G401.6 (cell line): ENCODE results near the gene SAMD4A.
A peak's percentile ranks its signal among the peaks of the same experiment; 100 is the strongest.

Experiments
- FAIRE-seq: peaks from 2 replicates; lab custom pipeline; 2012; peaks lifted over from hg19 to GRCh38; lab: Jason Lieb, UNC

The SAMD4A gene

DNA sequence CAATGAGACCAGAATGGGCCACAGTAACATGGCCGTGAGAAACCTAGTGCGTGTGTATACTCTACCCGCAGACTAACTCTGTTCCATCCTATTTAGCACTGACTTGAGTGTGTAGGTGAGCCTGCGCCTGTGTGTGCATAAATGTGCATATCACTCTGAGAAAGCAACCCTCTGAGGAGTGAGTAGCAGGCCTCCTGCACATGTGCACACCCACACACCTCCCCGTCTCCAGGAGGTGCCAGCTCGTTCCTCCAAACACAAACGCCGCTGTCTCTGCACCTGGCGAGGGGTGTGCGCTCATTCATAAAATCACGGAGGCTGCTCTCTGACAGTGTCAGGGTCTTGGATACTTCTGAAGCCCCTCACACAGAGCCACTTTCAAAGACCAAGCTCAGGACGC is 196.8 kb downstream of the SAMD4A start:
- no peak for FAIRE-seq

DNA sequence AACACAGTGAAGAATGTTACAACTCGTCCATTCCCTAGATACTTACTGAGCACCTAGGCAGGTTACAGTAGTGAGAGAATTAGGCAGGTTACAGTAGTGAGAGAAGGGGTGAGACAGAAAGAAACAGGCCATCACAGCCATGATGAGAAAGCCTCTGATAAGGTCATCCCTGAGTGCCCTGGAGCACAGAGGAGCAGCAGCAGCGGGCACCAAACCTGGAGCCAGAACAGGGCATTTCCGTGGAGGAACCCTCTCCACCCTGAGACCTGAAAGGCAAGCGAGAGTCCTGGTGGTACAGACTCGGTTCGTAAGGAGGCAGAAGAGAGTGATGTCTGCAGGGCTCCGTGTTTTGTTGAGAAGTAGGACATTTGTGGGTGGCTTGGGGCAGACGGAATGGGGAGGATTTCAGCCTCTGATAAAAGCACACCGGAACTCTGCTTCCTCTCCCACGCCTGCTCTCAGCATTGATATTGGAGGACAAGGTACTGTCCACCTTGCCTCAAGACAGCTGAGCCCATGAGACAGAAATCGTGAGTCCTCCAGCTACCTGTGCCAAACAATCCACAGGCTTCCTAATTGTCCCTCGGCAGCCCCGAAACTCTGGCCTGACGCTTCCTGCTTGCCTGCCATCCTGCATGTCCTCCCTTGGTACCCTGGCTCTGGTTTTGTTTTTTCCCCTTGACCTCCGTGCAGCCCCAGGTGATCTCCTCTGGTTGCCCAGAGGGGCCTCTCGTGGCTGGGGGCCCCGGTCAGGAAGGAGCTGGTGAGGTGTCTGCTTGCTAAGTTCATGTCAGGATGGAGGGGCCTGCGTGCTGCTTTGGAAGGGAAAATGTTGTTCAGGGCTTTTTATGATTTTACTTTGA is 199.6 kb downstream of the SAMD4A start:
- no peak for FAIRE-seq

DNA sequence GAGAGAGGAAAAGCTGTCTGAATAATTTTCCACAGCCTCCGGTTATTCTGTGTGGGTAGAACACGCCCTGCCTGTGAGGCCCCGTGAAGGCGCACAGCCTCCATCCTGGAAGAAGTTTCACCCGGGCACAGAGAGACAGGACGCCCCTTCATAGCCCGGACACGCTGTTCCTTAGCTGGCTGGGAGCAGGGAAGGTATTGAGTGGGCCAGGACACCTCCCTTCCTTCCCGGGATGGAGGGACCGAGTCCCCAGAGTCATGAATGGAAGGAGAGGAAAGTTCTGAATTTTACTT is 200.2 kb downstream of the SAMD4A start:
- no peak for FAIRE-seq

DNA sequence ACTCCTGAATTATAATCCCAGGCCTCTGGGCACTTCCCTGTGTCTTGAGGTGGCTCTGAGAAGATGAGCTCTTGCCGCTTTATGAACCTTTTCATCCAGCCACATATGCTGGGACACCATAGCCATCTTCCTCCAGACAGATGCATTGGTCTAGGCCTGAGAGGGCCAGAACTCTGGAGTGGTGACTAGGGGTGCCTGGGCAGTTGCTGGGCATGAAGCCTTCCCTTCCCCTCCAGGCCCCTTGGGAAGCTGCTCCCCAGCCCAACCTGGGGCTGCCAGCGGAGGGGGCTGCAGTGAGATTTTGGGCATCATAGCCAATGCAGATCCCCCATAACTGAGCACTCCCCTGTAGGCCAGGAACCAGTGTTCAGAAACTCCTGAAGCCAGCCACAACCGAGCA is 200.5 kb downstream of the SAMD4A start:
- FAIRE-seq, result no peak

DNA sequence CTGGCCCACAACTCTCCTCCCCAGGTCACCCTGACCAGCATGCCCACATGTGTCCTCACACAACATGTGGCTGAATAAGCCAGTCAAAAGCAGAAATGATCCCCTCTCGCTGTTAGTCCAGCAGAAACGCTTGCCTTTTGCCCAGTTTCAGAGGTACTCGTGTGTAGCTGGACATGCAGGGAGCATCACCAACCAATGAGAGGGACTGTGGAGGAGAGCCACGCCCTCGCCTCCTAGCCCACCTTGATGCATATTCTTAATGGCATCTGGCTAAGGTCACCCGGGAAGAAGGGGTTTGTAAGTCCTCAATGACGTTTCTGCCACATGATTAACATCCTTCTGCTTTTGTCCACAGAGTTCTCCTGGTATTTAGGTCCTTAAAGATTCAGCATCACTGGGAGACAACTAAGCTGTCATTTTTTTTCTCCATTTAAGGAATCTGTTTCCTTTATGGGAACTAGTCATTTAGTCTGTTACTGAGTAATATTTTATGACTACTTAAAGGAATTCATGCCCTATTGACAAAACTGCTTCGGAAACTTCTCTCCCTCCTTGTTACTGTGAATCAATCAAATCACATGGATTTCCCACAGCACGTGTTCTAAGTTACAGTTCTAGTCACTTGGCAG is 201.7 kb downstream of the SAMD4A start:
- FAIRE-seq, result no peak

DNA sequence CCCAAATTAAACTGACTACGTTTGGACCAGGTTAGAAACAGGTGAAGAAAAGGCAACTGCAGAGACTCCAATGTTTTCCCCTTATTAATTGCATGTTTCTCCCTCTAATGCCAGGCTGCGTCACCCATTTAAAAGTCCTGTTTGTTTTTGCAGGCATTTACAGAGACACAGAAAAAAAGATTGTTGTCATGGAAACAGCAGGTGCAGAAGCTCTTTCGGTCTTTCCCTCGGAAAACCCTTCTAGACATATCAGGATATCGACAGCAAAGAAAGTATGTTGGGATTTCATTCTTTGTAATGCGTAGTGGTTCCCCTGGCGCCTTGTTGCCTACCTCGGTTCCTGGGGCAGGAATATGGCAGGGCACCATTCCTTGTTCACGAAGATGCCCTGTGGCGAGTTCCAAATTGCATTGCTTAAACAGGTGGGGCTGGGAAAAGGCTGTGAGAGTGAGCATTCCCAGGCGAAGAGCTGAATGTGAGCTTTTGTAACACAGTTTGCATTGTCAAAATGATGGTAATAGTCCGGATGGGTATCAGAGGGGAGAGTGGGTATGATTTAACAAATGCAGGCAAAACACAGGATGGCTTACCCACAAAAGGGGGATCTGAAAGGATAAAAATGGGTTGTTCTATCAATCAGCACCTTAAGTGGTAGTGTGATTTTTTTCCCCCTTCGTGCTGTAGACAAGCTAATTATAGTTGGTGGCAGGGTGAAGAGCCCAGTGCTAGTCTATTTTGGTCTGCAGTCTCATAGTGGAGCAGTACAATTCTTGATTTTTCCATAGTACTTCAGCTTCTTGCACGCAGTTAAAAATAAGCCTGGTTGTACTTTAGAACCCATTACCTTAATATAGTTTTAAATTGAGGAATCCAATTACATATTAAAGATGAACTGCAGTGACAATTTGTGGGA is 203.3 kb downstream of the SAMD4A start:
- FAIRE-seq, result no peak

DNA sequence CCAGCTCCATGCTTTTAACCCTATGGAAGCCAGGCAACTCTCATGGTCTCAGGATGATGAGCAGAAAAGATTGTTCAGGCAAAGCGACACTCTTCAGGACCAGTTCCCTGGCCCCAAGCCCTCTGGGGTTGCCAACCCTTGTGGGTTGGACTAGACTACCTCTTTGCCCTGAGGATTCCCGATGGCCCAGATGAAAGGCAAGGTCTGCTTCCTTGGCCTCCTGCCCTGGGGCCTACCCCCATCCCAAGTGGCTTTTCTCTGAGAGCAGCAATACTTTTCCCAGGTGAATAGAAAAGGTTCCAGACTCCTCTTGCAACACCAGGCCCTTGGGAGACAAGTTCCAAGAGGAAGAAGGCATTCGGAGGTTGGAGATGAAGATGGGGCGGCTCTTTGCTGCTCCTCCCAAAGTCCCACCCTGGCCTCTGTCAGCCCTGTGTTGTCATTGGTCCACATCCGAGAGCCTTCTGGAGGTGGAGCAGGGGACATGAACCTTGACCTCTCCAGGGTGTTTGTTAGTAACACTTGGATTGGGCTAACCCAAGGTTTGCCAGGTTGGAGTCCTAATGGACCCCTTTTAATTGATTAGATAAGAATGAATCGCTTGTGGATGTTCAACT is 204.6 kb downstream of the SAMD4A start:
- no peak for FAIRE-seq

DNA sequence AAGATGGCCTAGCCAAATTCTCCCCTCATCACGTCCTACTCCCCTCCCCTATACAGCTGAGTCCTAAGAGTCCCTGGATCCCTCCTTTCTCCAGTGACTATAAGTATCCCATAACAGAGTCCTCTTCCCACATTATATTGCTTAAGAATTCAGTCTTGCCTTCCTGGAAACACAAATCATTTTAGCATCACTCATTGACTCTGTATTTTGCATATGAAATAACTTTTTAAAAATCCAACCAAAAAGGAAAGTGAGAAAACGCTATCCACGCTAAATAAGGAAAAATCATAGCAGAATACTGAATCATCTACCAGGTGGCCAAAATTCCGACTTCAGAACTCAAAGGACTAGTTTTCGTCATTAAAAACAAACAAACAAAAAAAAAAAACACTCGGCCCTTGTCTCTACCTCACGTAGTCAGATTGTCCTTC is 205.5 kb downstream of the SAMD4A start:
- peak; percentile 60 for FAIRE-seq

DNA sequence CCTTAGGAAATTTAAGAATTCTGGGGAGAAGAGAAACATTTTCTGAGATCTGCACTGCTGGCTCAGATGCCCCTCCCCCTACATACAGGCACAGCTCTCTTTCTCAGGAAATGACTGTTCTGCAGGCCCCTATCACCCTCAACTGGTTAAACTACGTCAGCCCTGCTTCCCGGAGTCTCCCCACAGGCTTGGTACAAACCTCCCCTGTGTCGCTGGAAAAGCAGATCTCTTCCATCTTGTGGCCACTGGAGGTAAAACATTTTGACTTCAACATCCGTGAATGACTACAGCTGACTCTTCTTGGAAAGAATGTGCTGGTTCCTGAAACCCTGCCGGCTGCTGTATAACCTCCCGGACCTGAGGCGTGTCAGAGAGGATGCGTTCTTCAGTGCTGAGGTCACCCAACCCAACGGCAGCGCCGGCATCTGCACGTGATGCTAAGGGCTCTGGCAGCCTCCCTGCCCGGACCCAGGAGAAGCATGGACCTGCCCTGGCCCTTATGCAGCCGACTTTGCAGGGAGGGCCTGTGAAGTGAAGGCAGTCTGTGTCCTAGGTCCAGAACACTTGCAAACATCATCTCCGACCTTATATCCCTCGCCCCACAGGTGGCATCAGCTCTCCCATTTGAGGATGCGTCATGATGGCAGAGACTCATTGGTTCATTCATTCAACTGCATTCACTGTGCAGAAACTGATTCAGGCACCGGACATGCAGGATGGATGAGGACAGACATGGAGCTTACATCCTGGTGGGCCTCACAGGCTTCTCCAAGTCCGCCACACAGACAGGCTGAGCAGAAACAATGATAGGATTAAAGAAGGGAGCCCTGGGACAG is 206.5 kb downstream of the SAMD4A start:
- peak; percentile 99 for FAIRE-seq

DNA sequence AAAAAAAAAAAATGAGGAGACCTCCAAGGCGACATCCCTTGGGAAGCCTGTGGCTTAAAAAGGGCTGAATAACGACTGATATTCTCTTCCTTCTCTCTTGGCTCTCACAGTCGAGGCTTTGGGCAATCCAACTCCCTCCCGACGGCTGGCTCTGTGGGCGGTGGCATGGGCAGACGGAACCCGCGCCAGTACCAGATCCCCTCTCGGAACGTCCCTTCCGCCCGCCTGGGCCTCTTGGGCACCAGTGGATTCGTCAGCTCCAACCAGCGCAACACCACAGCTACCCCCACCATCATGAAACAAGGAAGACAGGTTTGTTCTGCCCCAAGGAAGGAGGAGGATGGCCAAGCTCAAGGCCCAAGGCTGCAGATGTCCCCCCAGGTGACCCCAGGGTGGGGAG is 207.9 kb downstream of the SAMD4A start:
- FAIRE-seq, result no peak

DNA sequence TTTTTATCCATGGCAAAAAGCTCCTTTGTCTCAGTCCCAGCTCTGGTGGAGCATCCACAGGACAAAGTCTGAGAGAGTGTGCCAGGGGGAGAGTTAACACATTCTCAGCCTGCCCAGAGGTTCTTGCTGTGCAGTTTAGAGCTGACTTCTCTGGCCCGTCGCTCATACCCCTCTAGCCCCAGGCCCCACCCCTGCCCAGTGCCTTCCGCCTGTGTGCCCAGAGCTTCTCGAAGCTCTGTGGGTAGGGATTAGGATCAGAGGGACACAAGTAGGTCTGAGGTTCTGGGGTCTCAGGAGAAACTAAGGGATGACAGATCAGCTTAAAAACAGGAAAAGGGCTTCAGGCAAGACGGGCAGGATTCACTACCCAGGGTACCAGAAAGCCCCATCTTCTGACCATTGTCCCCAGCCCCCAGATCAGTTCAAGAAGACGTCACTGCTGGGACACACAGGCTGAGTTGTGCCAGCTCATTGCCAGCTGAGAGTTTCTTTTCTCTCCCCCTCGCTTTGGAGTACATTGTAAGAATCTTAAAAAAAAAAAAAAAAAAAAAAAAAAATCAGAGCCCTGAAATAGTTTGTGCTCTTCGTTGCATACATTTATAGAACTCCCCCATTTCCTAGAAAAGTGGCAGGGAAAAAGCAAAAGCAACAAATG is 208.7 kb downstream of the SAMD4A start:
- no peak for FAIRE-seq

DNA sequence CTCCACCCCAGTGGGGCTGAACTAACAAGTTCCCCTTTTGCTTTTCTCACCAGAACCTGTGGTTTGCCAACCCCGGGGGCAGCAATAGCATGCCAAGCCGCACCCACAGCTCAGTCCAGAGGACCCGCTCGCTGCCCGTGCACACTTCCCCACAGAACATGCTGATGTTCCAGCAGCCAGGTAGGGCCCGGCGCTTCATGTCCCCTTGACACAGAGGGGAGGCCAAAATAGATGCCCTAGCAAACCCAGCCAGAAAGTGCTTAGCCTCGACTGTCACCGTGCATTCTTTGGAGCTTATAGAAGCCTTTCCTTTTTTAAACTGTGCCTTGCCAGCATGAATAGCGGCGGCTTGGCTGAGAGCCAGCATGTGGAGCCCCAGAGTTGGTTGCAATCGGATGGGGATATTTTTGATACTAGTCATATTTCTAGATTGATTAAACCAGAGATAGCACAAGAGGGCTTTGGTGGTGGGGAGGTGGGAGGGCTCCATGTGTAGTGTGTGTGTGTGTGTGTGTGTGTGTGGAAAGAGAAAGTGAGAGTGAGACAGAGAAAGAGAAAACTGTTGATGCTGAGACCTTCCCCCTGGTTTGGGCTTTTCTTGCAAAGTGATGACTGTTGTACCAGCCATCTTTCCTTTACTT is 209.6 kb downstream of the SAMD4A start:
- no peak for FAIRE-seq

DNA sequence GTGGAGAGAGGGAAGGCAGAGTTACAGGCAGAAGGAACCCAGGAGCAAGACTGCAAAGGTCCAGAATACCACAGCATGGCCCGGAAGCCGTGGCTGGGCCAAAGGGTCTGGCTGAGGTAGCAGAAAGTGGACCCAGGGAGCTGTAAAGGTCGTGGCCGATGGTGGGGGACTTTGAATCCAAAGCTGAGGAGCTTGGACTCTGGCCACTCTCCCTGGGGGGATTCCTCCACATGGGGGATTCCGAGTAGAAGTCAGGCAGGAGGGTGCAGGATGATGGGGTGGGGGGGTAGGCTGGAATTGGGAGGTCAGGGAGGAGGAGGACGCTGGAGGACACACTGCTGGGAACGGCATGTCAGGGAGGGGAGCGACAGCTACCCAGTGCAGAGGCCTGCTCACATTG is 210.5 kb downstream of the SAMD4A start:
- no peak for FAIRE-seq

DNA sequence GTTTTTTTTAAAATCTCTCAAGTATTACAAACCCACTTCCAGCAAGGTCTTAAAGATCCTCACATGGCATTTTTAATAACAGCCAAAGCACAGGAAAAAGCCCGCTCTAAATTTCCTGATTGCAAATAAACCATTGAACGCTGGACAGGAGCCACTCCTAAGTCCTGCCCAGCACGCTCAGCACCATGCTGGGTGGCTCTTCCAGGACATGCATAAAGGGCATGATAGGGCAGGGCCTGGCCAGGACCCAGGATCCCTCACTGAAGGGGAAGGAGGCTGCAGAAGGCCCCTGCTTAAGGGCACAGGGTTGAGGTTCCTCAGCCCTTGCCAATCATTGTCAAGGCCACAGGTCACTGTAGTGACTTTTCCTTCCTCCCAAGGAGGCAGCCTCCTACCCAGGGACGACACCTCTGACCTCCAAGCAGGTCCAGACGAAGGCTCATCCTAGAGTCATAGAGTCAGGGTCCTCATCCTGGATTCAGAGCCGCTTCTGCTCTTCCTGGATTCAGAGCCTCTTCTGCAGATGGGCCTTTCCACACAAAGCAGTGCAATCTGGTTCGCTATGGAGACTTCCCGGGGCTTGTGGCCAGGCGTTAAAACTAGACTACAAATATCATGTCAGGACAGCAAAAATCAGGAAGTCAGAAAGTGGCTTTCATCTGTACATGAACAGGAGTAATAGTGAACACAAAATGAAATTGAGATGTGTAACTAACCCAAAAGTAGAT is 211.9 kb downstream of the SAMD4A start:
- FAIRE-seq, result no peak

DNA sequence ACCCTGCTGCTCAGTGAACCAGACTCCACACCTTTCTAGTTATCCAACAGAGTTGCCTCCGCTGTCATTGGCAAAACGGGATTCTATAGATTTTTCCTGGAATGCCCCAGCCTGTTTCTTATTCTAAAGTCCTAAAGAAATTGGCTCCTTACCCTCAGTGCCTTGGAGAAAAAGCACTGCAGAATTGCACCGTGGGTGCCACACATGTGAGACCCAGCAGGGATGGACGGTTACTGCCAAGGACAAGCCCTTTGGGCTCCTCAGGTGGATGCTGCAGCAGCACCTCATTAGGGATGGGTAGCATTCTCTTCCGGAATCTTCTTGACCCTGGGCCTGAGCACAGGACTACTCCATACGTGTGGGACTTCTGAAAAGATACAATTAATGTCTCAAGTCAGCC is 214.2 kb downstream of the SAMD4A start:
- FAIRE-seq, result no peak

DNA sequence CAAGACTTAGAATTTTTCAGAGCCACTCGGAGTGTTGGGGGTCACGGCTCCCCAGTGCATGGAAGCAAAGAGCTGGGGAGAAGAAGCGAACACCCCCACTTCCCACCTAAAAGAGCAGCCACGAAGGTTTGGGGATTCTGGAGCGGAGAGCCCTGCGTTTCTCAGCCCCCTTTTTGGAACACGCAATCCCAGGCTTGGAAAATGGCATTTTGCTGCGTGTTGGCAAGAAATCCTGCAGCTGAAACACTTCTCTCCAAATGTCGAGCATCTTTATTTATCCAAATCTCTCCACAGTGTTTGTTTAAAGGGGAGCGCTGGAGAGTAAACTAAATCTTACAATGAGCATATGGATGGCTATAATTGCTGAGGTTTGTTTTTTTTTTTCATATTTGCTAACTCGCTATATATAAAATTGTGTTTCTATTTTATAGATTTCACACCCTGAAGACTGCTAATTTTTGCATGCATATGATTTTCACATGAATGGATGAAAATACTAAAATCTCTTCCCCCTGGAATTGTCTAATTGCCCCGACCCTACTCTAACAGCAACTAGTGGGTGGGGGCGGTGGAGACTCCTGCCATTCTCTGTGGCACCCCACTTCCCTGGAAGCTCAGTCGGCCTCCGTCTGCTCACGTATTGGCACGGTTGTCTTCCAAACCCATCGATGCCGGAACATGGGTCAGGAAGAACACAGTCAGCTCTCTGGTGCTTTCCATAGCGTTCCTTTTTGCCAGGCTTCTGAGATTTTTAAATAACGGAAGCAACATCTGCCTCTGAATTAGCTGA is 215.2 kb downstream of the SAMD4A start:
- no peak for FAIRE-seq

DNA sequence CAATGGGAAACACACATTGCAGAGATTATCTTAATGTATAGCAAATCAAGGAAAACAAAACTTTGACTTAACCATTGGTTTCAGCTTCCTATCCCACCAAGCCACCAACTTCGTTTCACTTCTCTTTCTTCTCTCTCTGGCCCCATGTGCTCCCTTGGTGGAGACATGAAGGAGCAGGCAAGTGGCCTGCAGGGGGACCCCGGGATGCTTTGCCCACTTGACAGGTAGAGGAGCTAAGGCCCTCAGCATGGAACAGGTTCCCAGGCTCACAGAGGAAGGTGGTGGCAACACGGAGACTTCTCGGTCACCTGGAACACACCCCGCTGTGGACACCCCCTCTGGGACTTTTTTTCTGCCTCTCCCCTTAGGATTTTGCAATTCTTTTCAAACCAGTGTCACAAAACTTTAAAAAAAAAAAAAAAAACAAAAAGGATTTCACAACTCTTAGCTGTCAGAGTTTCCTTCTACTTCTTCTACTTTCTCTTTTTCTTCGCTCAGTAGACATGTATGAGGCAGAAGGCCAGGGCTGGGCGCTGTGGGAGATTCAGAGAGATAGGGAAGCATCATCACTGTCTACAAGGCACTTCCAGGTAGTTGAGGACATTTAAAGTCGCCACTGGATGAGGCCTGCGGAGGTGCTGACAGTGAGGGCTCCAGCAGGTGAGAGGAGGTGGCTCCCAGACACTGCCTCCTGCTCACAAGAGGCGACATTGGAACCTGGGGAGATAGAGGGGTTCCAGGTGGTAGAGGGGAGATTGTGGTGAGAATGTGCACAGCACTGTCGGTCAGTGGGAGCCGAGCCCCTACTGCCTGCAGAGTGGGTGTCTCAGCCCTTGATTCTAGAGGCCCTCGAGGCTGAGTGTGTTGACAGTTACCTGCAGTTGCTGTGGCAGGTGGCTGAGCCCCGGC is 216.1 kb downstream of the SAMD4A start:
- no peak for FAIRE-seq

DNA sequence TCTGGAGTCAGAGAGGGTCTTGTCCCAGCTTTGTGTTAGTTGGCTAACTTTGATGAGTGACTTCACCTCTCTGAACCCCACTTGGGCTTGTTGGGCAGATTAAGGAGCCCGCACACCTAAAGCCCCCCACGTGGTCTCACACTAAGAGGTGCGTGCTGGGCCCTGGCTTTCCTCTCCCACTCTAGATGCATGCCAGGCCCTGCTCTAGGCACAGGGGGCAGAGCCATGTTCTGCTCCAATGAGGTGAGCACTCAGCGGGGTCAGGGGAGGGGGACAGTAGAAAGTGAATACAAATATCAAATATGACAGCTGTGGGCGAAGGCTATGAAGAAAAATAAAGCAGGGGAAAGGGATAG is 216.7 kb downstream of the SAMD4A start:
- no peak for FAIRE-seq
